HepG2 (cell line): Measurements from ENCODE around the gene AGR3. TPM values are rescaled to one million over a fixed set of nuclear protein-coding genes. Genes with fewer than 3 reads are reported as not detected.

ENCODE experiments used
- ARID2 ChIP-seq: sonication (generic); formaldehyde crosslinking; IDR thresholded peaks from 2 replicates; pipeline ENCODE4 v1.8.1; 2022; ENCODE audit warnings: mild to moderate bottlenecking, missing genetic modification reagents, borderline replicate concordance
- ARID3A ChIP-seq: IDR thresholded peaks from 2 replicates; pipeline ENCODE4 v1.6.1; 2012; ENCODE audit warnings: low read depth, low read length, improper control_type of control experiment
- CREM ChIP-seq, 2 experiments: sonication (generic) in 1 of 2; formaldehyde crosslinking in 1 of 2; IDR thresholded peaks; 2 replicates each; pipeline versions ENCODE4 v1.4.0 to v1.6.1; 2016 to 2020; ENCODE audit warnings: antibody characterized with exemption in 1 of 2, mild to moderate bottlenecking in 1 of 2, missing genetic modification reagents in 1 of 2
- KDM6A ChIP-seq: IDR thresholded peaks from 2 replicates; pipeline ENCODE4 v1.6.1; 2016; ENCODE audit warnings: low read depth
- MED13 ChIP-seq: sonication (generic); formaldehyde crosslinking; IDR thresholded peaks from 2 replicates; pipeline ENCODE4 v1.5.0; 2020; ENCODE audit warnings: missing genetic modification reagents
- NFKB2 ChIP-seq: sonication (generic); formaldehyde crosslinking; IDR thresholded peaks from 2 replicates; pipeline ENCODE4 v1.4.0; 2020; ENCODE audit warnings: missing genetic modification reagents, borderline replicate concordance
- NR2F1 ChIP-seq, 2 experiments: fragments of 450-650 bp in 1 of 2; formaldehyde crosslinking in 1 of 2; IDR thresholded peaks; 2 replicates each; pipeline versions ENCODE4 v1.5.0 to v1.6.1; 2016 to 2020; ENCODE audit warnings: mild to moderate bottlenecking in 1 of 2, missing compliant biosample characterization in 1 of 2, missing genetic modification reagents in 1 of 2, moderate library complexity in 1 of 2
- THRA ChIP-seq: sonication (generic); formaldehyde crosslinking; IDR thresholded peaks from 2 replicates; pipeline ENCODE4 v1.4.0; 2020; ENCODE audit warnings: missing genetic modification reagents, borderline replicate concordance
- ZC3H13 ChIP-seq: sonication (generic); formaldehyde crosslinking; IDR thresholded peaks from 2 replicates; pipeline ENCODE4 v1.8.1; 2023; ENCODE audit warnings: mild to moderate bottlenecking, missing genetic modification reagents, moderate library complexity
- ZNF230 ChIP-seq: sonication (generic); formaldehyde crosslinking; IDR thresholded peaks from 2 replicates; pipeline ENCODE4 v1.4.0; 2020; ENCODE audit warnings: mild to moderate bottlenecking, missing genetic modification reagents
- ZNF333 ChIP-seq: sonication (generic); formaldehyde crosslinking; IDR thresholded peaks from 2 replicates; pipeline ENCODE4 v1.4.0; 2020; ENCODE audit warnings: mild to moderate bottlenecking, missing genetic modification reagents, borderline replicate concordance
- ZNF382 ChIP-seq: sonication (generic); formaldehyde crosslinking; IDR thresholded peaks from 2 replicates; pipeline ENCODE4 v1.5.0; 2020; ENCODE audit warnings: missing genetic modification reagents, mild to moderate bottlenecking, borderline replicate concordance
- ZNF530 ChIP-seq: sonication (generic); formaldehyde crosslinking; IDR thresholded peaks from 2 replicates; pipeline ENCODE4 v1.5.0; 2020; ENCODE audit warnings: low read depth, mild to moderate bottlenecking, missing genetic modification reagents
- ZNF543 ChIP-seq: sonication (generic); formaldehyde crosslinking; IDR thresholded peaks from 2 replicates; pipeline ENCODE4 v1.4.0; 2020; ENCODE audit warnings: mild to moderate bottlenecking, missing genetic modification reagents
- ZNF629 ChIP-seq: sonication (generic); formaldehyde crosslinking; conservative IDR thresholded peaks from 2 replicates; pipeline ENCODE4 v1.5.0; 2020; ENCODE audit warnings: missing genetic modification reagents
- polyA plus RNA-seq, 8 experiments: library from polyadenylated mRNA; depleted of rRNA in 3 of 8; stranded (reverse) in 7 of 8; unstranded in 1 of 8; fragments of >200 nt; fragmentation: Illumina TruSeq in 4 of 8; extraction: Trizol in 4 of 8; gene quantifications; 2 replicates each; pipeline versions ENCODE4 v1.2.1 to v1.2.3, GENCODE V29; 2011 to 2016; ENCODE audit warnings: low read depth in 4 of 8, missing spikeins in 1 of 8, mixed read lengths in 1 of 8; ENCODE audit not compliant: insufficient read depth in 1 of 8
- total RNA-seq, 5 experiments: library from RNA; depleted of rRNA; stranded (reverse); fragments of >200 nt; fragmentation: Illumina TruSeq; extraction: Trizol; gene quantifications; 2 replicates each; pipeline ENCODE4 v1.2.3, GENCODE V29; 2016; ENCODE audit warnings: low read depth in 1 of 5
- TF ChIP-seq, protein P1 (sequence below): sonication (generic); formaldehyde crosslinking; IDR thresholded peaks from 2 replicates; pipeline ENCODE4 v1.4.0; 2020; ENCODE audit warnings: mild to moderate bottlenecking, low read depth, missing genetic modification reagents
- TF ChIP-seq, protein P2 (sequence below): sonication (generic); formaldehyde crosslinking; IDR thresholded peaks from 2 replicates; pipeline ENCODE4 v1.5.0; 2020; ENCODE audit warnings: missing genetic modification reagents
- TF ChIP-seq, protein P3 (sequence below), 2 experiments: sonication (generic) in 1 of 2; formaldehyde crosslinking in 1 of 2; IDR thresholded peaks; 2 replicates each; pipeline versions ENCODE4 v1.5.1 to v1.6.1; 2011 to 2020; ENCODE audit warnings: borderline replicate concordance in 1 of 2, low read depth in 1 of 2, low read length in 1 of 2, mild to moderate bottlenecking in 1 of 2, missing genetic modification reagents in 1 of 2, moderate library complexity in 1 of 2

Gene AGR3
- total and polyA plus RNA-seq, 2 of the 13 experiments (the other 11 are each of a cell fraction or from before 2014, with no cell fraction given), result not detected

GRCh38 chr7:16914771-16915170 is 33.0 kb upstream of the AGR3 start (continued):
- TF ChIP-seq, protein P1, sequence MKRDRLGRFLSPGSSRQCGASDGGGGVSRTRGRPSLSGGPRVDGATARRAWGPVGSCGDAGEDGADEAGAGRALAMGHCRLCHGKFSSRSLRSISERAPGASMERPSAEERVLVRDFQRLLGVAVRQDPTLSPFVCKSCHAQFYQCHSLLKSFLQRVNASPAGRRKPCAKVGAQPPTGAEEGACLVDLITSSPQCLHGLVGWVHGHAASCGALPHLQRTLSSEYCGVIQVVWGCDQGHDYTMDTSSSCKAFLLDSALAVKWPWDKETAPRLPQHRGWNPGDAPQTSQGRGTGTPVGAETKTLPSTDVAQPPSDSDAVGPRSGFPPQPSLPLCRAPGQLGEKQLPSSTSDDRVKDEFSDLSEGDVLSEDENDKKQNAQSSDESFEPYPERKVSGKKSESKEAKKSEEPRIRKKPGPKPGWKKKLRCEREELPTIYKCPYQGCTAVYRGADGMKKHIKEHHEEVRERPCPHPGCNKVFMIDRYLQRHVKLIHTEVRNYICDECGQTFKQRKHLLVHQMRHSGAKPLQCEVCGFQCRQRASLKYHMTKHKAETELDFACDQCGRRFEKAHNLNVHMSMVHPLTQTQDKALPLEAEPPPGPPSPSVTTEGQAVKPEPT, result no peak
- no peak for TF ChIP-seq ZNF382 (CRISPR knock-in tag)
- TF ChIP-seq NR2F1 (CRISPR knock-in tag; IDR thresholded peaks at IDR 0.05), result 0 out of 4 replicates have a peak, but pooled peaks of 1 of the 2 experiments have one; percentile 6
- TF ChIP-seq MED13 (CRISPR knock-in tag), result no peak
- TF ChIP-seq ARID2, result no peak
- TF ChIP-seq ZNF333 (CRISPR knock-in tag), result no peak
- TF ChIP-seq, protein P2, sequence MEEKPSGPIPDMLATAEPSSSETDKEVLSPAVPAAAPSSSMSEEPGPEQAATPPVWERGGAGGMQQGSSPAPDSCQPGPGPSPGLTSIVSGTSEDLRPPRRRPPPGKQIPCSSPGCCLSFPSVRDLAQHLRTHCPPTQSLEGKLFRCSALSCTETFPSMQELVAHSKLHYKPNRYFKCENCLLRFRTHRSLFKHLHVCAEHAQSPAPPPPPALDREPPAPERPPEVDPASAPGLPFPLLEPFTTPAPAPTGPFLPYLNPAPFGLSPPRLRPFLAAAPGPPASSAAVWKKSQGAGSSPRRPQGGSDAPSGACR (CRISPR knock-in tag), result no peak
- TF ChIP-seq, protein P3, sequence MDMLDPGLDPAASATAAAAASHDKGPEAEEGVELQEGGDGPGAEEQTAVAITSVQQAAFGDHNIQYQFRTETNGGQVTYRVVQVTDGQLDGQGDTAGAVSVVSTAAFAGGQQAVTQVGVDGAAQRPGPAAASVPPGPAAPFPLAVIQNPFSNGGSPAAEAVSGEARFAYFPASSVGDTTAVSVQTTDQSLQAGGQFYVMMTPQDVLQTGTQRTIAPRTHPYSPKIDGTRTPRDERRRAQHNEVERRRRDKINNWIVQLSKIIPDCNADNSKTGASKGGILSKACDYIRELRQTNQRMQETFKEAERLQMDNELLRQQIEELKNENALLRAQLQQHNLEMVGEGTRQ (IDR thresholded peaks at IDR 0.05; ENCODE audit: low read depth, low read length), result no peak
- TF ChIP-seq, protein P3 (CRISPR knock-in tag; IDR thresholded peaks at IDR 0.05; ENCODE audit: borderline replicate concordance), result no peak
- no peak for TF ChIP-seq ZNF230
- TF ChIP-seq KDM6A, result 0 out of 2 replicates have a peak, but pooled peaks have one; percentile 36
- TF ChIP-seq CREM (IDR thresholded peaks at IDR 0.05), result 0 out of 2 replicates have a peak, but pooled peaks have one; percentile 9
- TF ChIP-seq CREM (CRISPR knock-in tag; IDR thresholded peaks at IDR 0.05), result no peak
- peak; percentile 55; the same call in 1 of the 2 replicates for TF ChIP-seq THRA
- no peak for TF ChIP-seq ZC3H13
- TF ChIP-seq ZNF543 (CRISPR knock-in tag), result no peak
- no peak for TF ChIP-seq NFKB2 (CRISPR knock-in tag)
- no peak for TF ChIP-seq ZNF629
- TF ChIP-seq ZNF530 (CRISPR knock-in tag), result no peak
- peak; percentile 94 for TF ChIP-seq ARID3A
